ENCODE data around the gene SCIN. TPM values are rescaled to one million over a fixed set of nuclear protein-coding genes. Genes with fewer than 3 reads are reported as not detected.
"Not testable (repeated sequence)": the region's sequence is repeated elsewhere in the genome, so short reads cannot be mapped to it uniquely, and the experiment has no call there.

The SCIN gene
- total RNA-seq, 2 donors from 2014 or later: 0.67 to 0.93 TPM

DNA sequence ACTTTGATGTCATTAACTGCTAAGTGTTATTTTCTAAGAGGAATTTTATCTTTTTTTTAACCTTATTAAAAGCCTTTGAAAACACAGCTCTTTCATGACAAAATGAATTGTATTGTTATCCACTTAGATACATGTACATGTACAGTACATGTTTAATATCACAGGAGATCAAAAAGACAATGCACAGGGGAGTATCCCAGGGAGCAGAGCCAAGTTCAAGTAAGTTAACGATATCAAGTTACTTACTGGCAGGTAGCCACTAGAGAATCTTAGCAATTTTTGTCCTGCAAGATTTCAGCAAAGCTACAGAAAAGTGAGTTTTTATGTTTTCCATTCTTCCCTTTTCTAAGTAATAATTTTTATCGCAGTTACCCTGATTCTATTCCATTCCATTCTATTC is 83.0 kb downstream of the SCIN start:
- H3K4me3 ChIP-seq: no peak overlapping the region
- H3K36me3 ChIP-seq: no peaks in the 10 kb centered on the region
- H3K27me3 ChIP-seq: no peaks in the 10 kb centered on the region
- no peaks in the 10 kb centered on the region for H3K4me1 ChIP-seq
- no peak for DNase-seq (ENCODE audit: low spot score)
- TF ChIP-seq, protein P1, sequence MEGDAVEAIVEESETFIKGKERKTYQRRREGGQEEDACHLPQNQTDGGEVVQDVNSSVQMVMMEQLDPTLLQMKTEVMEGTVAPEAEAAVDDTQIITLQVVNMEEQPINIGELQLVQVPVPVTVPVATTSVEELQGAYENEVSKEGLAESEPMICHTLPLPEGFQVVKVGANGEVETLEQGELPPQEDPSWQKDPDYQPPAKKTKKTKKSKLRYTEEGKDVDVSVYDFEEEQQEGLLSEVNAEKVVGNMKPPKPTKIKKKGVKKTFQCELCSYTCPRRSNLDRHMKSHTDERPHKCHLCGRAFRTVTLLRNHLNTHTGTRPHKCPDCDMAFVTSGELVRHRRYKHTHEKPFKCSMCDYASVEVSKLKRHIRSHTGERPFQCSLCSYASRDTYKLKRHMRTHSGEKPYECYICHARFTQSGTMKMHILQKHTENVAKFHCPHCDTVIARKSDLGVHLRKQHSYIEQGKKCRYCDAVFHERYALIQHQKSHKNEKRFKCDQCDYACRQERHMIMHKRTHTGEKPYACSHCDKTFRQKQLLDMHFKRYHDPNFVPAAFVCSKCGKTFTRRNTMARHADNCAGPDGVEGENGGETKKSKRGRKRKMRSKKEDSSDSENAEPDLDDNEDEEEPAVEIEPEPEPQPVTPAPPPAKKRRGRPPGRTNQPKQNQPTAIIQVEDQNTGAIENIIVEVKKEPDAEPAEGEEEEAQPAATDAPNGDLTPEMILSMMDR (IDR thresholded peaks at IDR 0.05): no peak
- H3K9me3 ChIP-seq: no peaks in the 10 kb centered on the region
- no peak overlapping the region for H3K27ac ChIP-seq

DNA sequence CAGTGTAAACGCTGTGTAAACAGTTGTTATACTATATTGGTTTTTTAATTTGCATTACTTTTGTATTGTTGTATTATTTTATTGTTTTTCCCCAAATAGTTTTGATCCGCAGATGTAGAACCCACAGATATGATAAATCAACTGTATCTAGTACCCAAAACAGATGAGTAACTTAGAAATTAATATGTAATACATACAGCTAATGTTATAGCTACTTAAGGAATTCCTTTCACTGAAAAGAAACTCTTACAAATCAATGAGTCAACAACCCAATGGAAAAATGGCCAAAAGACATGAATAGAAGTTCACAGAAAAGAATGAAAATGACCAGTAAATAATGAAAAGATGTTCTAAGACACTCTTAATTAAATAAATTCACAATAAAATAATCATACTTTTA is 84.6 kb downstream of the SCIN start:
- Histone ChIP-seq H3K36me3 (no peaks in the 10 kb centered on the region), H3K4me3 (no peak overlapping the region), H3K27ac (no peak overlapping the region), H3K4me1 (no peaks in the 10 kb centered on the region), H3K9me3 (no peaks in the 10 kb centered on the region), H3K27me3 (no peaks in the 10 kb centered on the region)
- TF ChIP-seq, protein P1 (IDR thresholded peaks at IDR 0.05): no peak
- no peak for DNase-seq (ENCODE audit: low spot score)

DNA sequence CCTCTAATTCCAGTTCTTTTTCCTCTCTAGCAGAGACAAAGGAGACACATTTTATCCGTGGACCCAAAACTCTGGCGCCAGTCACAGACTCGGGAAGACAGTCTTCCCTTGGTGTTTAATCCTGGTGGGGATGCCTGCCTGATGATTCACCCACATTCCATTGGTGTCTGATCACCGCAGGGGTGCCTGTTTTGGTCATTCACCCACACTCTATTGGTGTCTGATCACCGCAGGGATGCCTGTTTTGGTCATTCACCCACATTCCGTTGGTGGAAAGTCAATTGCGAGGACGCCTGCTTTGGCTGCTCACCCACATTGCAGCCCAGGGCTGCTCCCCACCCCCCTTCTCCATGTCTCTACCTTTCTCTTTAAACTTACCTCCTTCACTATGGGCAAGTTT is 89.9 kb downstream of the SCIN start:
- H3K27me3 ChIP-seq; H3K27ac ChIP-seq; H3K4me1 ChIP-seq; H3K4me3 ChIP-seq; DNase-seq (ENCODE audit: low spot score); H3K9me3 ChIP-seq; H3K36me3 ChIP-seq: not testable (repeated sequence)

DNA sequence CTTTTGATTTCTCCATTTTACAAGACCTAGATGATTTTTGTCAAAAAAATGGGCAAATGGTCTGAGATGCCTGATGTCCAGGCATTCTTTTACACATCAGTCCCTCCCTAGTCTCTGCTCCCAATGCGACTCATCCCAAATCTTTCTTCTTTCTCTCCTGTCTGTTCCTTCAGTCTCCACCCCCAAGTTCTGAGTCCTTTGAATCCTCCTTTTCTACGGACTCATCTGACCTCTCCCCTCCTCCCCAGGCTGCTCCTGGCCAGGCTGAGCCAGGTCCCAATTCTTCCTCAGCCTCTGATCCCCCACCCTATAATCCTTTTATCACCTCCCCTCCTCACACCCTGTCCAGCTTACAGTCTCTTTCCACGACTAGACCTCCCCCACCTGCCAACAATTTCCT is 90.5 kb downstream of the SCIN start:
- H3K27ac ChIP-seq; DNase-seq (ENCODE audit: low spot score); H3K4me3 ChIP-seq; H3K27me3 ChIP-seq; H3K9me3 ChIP-seq; H3K4me1 ChIP-seq; H3K36me3 ChIP-seq: not testable (repeated sequence)

DNA sequence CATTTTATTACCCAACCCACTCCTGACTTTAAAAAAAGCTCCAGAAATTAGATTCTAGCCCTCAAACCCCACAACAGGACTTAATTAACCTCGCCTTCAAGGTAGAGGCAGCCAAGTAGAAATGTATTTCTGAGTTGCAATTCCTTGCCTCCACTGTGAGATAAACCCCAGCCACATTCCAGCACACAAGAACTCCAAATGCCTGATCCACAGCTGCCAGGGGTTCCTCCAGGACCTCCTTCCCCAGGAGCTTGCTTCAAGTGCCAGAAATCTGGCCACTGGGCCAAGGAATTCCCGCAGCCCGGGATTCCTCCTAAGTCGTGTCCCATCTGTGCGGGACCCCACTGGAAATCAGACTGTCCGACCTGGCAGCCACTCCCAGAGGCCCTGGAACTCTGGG is 91.1 kb downstream of the SCIN start:
- Histone ChIP-seq H3K27me3 (no peaks in the 10 kb centered on the region), H3K4me1 (no peaks in the 10 kb centered on the region), H3K9me3 (no peaks in the 10 kb centered on the region), H3K27ac (no peak overlapping the region), H3K36me3 (no peaks in the 10 kb centered on the region), H3K4me3 (no peak overlapping the region)
- no peak for DNase-seq (ENCODE audit: low spot score)
- TF ChIP-seq, protein P1 (IDR thresholded peaks at IDR 0.05): no peak

DNA sequence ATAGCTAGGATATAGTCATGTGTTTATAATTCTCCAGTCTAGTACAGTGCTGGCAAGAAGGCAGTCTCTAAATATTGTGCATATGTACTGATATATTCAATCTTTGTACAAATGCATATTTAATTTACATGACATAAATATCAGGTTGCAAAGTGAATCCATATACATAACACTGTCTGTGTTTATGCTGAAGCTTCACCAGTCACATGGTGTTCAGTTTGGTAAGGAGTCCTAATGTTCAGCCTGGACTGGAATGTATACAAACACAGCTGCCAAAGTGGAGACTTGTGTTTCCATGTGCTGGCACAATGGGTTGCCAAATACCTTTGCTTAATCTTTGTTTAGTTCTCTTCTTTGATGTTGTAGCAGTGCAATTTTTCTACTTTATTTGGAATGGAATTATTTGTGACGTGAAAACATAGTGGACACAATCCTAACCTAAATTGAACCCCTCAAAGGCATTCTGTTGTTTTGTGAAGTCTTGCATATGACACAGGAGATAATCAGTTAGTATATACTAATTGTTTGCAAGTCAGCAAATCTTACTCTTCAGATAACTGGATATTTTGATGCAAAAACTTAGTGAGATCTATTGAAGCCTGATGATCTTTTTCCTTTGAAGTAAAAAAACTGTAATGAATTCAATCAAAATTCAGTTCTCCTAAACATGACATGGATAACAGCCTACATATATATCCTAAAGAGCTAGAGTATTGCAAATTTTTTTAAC is 99.6 kb downstream of the SCIN start:
- Histone ChIP-seq H3K9me3 (no peaks in the 10 kb centered on the region), H3K4me3 (no peak overlapping the region), H3K4me1 (no peaks in the 10 kb centered on the region), H3K27ac (no peak overlapping the region), H3K27me3 (no peaks in the 10 kb centered on the region), H3K36me3 (no peaks in the 10 kb centered on the region)
- no peak for DNase-seq (ENCODE audit: low spot score)
- TF ChIP-seq, protein P1 (IDR thresholded peaks at IDR 0.05): no peak

Data from right atrium auricular region (tissue), 2 donors.